ENCODE data around the gene PER2. TPM values are rescaled to one million over a fixed set of nuclear protein-coding genes. Genes with fewer than 3 reads are reported as not detected.

PER2 gene
- total RNA-seq, 1 donor from 2014 or later: 11.7 TPM

- Mint-ChIP-seq H3K27me3 (ENCODE audit: low read depth) (no peaks in the 10 kb centered on the region), H3K36me3 (no peaks in the 10 kb centered on the region), H3K9me3 (peaks cover 5% of the 10 kb centered on the region), H3K4me1 (peaks cover 24% of the 10 kb centered on the region), H3K4me3 (peak within 1 kb of the TSS; percentile 83), H3K27ac (peak within 1 kb of the TSS; percentile 90)
- TF ChIP-seq CTCF (IDR thresholded peaks at IDR 0.05; ENCODE audit: unreplicated experiment): no peak
- DNase-seq (ENCODE audit: low spot score in 2 of 2, unreplicated experiment in 2 of 2): peak; percentile 89 to 91
These were observed 85.1 kb downstream of the PER2 start, which contains the start of gene ILKAP for GRCh38 chr2:238203094-238203972. ILKAP (minus strand) TSS chr2:238203695; CDS start chr2:238203553, 142 bp downstream.

- H3K27ac Mint-ChIP-seq: peak overlapping the region; percentile 87
- H3K4me3 Mint-ChIP-seq: peak overlapping the region; percentile 83
- no peak for DNase-seq (ENCODE audit: low spot score in 2 of 2, unreplicated experiment in 2 of 2)
- no peaks in the 10 kb centered on the region for H3K36me3 Mint-ChIP-seq
- H3K4me1 Mint-ChIP-seq: peaks cover 24% of the 10 kb centered on the region
- H3K27me3 Mint-ChIP-seq (ENCODE audit: low read depth): no peaks in the 10 kb centered on the region
- TF ChIP-seq CTCF (IDR thresholded peaks at IDR 0.05; ENCODE audit: unreplicated experiment): no peak
- H3K9me3 Mint-ChIP-seq: peaks cover 5% of the 10 kb centered on the region
These were observed 85.9 kb downstream of the PER2 start for GRCh38 chr2:238202326-238203093.

Other genes starting within 250 kb of the PER2 start
- gene SCLY, start 227.6 kb downstream of the PER2 start, total RNA-seq: 19.9 to 21.5 TPM (median 20.4 TPM) in 3 replicates
- gene ESPNL, start 188.3 kb downstream of the PER2 start, total RNA-seq: 0.29 to 0.75 TPM (median 0.38 TPM) in 3 replicates
- gene KLHL30, start 149.9 kb downstream of the PER2 start, total RNA-seq: 0.16 to 0.20 TPM (median 0.20 TPM) in 3 replicates
- gene ERFE, start 129.6 kb downstream of the PER2 start, total RNA-seq: 0.50 to 0.85 TPM (median 0.66 TPM) in 3 replicates
- gene ILKAP, start 84.9 kb downstream of the PER2 start, total RNA-seq: 48.6 to 54.0 TPM (median 50.8 TPM) in 3 replicates
- gene HES6, start 48.6 kb downstream of the PER2 start, total RNA-seq: 4.2 to 5.1 TPM (median 4.3 TPM) in 3 replicates
- gene TRAF3IP1, start 31.9 kb upstream of the PER2 start, total RNA-seq: 17.5 to 23.2 TPM (median 21.4 TPM) in 3 replicates
- 33.2 to 39.2 TPM (median 38.9 TPM) in 3 replicates for gene ASB1, start 138.3 kb upstream of the PER2 start, total RNA-seq

All from mesothelial cell of epicardium (in vitro differentiated cells).